ENCODE results near the gene AGL.
"Not testable (repeated sequence)": the region's sequence is repeated elsewhere in the genome, so short reads cannot be mapped to it uniquely, and the experiment has no call there.

AGL gene

DNA sequence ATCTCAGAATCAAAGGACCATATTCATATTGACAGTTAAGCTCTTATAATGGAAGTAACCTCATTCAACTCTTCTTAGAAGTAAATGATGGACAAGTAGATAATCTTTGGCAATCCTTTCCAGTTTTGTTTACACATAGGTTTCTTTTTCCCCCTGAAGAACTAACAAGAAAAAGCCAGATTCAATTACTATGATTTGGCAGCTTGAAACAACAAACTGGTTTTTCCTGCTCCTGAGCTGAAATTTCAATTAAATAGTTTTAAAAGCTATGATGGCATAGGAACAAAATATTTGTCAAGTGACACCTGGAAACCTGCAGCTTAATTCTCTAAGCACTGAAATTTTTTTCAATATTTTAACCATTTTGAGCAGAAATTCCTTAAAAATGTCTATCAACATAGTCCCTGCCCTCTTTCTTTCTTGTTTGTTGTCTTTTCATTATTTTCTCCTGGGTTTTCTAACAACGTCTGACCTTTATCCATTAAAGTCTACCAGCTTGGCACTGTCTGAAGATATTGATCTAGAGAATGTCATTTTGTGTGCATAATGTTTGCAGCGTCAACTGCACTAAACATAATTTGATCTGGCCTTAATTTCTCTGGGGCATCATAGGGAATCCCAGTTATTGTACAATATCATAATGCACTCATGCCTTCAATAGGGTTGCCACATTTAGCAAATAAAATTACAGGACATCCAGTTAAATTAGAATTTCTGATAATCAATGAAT lies 115.7 kb downstream of the AGL start:
- in situ Hi-C loops (cut with HindIII; ENCODE audit: low pct_ligation_motif_present, low sequenced_read_pairs) = no loop called here
- Histone ChIP-seq H3K4me3 (ENCODE audit: low read depth, low read length) (no peak overlapping the region), H3K36me3 (replicated peaks) (no peaks in the 10 kb centered on the region), H3K27me3 (replicated peaks) (no peaks in the 10 kb centered on the region), H3K27ac (no peak overlapping the region)
- no peak for DNase-seq
- TF ChIP-seq CTCF (IDR thresholded peaks at IDR 0.05; ENCODE audit: low read depth, low read length, missing control alignments) = no peak

DNA sequence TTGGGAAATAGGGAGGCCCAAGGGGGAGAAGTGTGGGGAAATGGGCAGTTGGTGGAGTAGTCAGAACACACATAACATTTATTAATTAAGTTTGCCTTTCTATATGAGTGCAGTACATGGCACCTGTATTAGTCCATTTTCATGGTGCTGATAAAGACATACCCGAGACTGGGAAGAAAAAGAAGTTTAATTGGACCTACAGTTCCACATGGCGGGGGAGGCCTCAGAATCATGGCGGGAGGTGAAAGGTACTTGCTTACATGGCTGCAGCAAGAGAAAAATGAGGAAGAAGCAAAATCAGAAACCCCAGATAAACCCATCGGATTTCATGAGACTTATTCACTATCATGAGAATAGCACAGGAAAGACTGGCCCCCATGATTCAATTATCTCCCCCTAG lies 118.1 kb downstream of the AGL start:
- Histone ChIP-seq H3K27me3 (replicated peaks) (no peaks in the 10 kb centered on the region), H3K4me3 (ENCODE audit: low read depth, low read length) (no peak overlapping the region), H3K27ac (no peak overlapping the region), H3K36me3 (replicated peaks) (no peaks in the 10 kb centered on the region)
- in situ Hi-C loops (cut with HindIII; ENCODE audit: low pct_ligation_motif_present, low sequenced_read_pairs) = no loop called here
- no peak for TF ChIP-seq CTCF (IDR thresholded peaks at IDR 0.05; ENCODE audit: low read depth, low read length, missing control alignments)
- no peak for DNase-seq

DNA sequence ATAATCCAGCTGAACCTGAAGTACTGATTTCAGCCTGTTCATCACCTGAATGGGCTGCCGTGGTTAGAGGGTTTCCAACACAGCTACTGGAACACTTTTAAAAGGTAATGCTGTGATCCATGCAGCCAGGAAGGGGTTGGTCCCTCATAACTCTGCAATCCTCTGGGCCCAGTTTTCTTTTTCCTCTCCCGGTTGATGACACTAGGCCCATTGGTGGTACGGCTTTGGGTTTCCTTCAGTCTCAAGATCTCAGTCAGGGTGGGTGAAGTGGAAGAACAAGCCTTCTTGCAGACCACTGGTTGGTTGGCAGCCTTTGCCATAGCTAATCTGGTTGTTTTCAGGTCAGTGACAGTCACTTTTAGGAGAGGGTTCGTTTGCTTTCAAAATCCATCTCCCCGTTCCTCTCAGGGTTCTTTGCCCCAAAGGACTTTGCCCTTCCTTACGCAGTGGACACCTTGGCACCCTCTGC lies 119.1 kb downstream of the AGL start:
- DNase-seq = no peak
- in situ Hi-C loops (cut with HindIII; ENCODE audit: low pct_ligation_motif_present, low sequenced_read_pairs) = no loop called here
- peak overlapping the region; percentile 91 for H3K4me3 ChIP-seq (ENCODE audit: low read depth, low read length)
- no peaks in the 10 kb centered on the region for H3K36me3 ChIP-seq (replicated peaks)
- H3K27ac ChIP-seq = peak overlapping the region; percentile 63
- TF ChIP-seq CTCF (IDR thresholded peaks at IDR 0.05; ENCODE audit: low read depth, low read length, missing control alignments) = no peak
- no peaks in the 10 kb centered on the region for H3K27me3 ChIP-seq (replicated peaks)

DNA sequence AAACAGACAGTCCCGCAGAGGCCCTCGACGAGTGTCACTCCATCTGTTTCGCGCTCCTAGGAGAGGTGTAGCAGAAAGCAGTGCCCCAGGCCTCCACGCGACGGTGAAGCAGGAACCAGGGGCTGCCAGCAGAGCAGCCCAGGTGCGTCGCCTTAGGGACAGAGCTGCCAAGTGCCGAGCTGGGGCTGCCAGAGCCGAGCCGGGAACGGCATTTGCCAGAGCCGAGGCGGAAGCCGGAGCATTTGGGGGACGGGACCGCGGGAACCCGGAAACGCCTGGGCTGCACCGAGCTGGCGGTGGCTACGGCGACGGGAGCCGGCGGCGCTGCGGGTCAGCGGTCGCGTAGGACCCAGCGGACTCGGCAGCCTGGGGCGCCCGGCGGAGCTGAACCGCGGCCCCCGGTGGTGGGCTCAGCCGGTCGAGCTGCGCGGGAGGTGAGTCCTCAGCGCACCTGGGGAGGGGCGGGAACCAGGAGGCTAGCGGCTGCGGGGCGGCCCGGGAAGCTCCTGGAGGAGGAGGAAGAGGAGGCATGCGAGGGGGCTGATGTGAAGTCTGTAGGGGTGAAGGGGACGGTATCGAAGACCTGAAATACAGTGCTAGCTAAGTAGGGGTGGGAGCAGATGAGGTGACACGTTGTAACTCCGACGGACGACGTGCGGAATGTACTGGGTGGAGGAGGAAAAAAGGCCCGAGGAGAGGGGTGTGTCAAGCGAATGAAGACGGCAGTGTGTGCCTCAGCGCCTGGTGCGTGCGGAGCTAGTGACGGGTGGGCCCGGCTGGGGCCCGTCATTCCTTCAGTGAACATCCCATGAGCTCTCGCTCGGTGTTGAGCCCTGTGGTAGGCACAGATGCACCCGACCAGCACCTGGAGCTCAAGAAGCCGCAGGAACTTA lies 119.8 kb downstream of the AGL start, which contains the start of gene SLC35A3:
TSS of gene SLC35A3 (plus strand) at position 268 of the 893 bp plus-strand sequence. CDS start 23,559 bp downstream, outside the sequence.
- Histone ChIP-seq H3K27me3 (replicated peaks) (no peaks in the 10 kb centered on the region), H3K27ac (peak within 1 kb of the TSS; percentile 63), H3K36me3 (replicated peaks) (no peaks in the 10 kb centered on the region), H3K4me3 (ENCODE audit: low read depth, low read length) (peak within 1 kb of the TSS; percentile 91)
- in situ Hi-C loops (cut with HindIII; ENCODE audit: low pct_ligation_motif_present, low sequenced_read_pairs) = no loop called here
- no peak for TF ChIP-seq CTCF (IDR thresholded peaks at IDR 0.05; ENCODE audit: low read depth, low read length, missing control alignments)
- DNase-seq = peak; percentile 56

DNA sequence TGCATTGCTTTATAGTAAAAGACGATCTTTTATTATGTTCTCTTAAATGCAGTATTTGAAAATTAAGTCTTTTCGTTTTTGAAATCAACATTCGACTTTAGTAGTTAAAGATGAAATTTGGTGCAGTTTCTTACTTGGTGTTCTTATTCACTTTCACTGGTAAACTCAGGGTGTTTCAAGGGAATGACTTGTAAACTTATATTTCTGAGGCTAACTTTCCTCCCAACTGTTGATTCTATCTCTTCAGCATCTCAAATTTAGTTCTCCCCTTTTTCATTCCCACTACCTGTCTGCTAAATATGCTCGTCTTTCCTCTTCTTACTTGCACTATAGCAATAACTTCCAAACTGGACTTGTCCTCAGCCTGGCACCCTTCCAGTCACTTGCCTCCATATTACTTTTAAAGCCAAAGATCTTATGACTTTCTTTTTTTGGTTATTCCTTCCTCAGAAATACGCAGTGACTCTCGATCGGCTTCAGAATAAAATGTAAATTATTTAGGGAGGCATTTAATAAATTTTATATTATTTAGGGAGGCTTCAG lies 120.6 kb downstream of the AGL start:
- H3K27ac ChIP-seq = peak overlapping the region; percentile 63
- no peaks in the 10 kb centered on the region for H3K27me3 ChIP-seq (replicated peaks)
- in situ Hi-C loops (cut with HindIII; ENCODE audit: low pct_ligation_motif_present, low sequenced_read_pairs) = no loop called here
- no peaks in the 10 kb centered on the region for H3K36me3 ChIP-seq (replicated peaks)
- no peak for TF ChIP-seq CTCF (IDR thresholded peaks at IDR 0.05; ENCODE audit: low read depth, low read length, missing control alignments)
- DNase-seq = no peak
- H3K4me3 ChIP-seq (ENCODE audit: low read depth, low read length) = peak overlapping the region; percentile 91

GRCh38 chr1:99972066-99972465 lies 121.9 kb downstream of the AGL start:
- in situ Hi-C loops (cut with HindIII; ENCODE audit: low pct_ligation_motif_present, low sequenced_read_pairs); H3K27me3 ChIP-seq (replicated peaks); H3K4me3 ChIP-seq (ENCODE audit: low read depth, low read length); H3K27ac ChIP-seq; H3K36me3 ChIP-seq (replicated peaks); DNase-seq: not testable (repeated sequence)

All from brain microvascular endothelial cell (primary cell).